NCI-H2029 treated with DMSO at 0.1 percent for 48 hours (cell line): Measurements from ENCODE around the gene B4GALT6.

Source experiments
- DNase-seq: peaks from one replicate; lab custom pipeline; 2025; lab: John Stamatoyannopoulos, UW

Gene B4GALT6

GRCh38 chr18:31631526-31631925, 52.9 kb downstream of the B4GALT6 start:
- no peak for DNase-seq

- no peak for DNase-seq
Measured at GRCh38 chr18:31630549-31630948, 53.8 kb downstream of the B4GALT6 start.

GRCh38 chr18:31626409-31626808, 58.0 kb downstream of the B4GALT6 start:
- DNase-seq = no peak

GRCh38 chr18:31624892-31625640, 59.3 kb downstream of the B4GALT6 start:
- DNase-seq = no peak

GRCh38 chr18:31619291-31619690, 65.1 kb downstream of the B4GALT6 start:
- DNase-seq = no peak

GRCh38 chr18:31618801-31619200, 65.6 kb downstream of the B4GALT6 start:
- DNase-seq = no peak

GRCh38 chr18:31617031-31617717, 67.2 kb downstream of the B4GALT6 start:
- no peak for DNase-seq

- no peak for DNase-seq
Measured at GRCh38 chr18:31616586-31616985, 67.8 kb downstream of the B4GALT6 start.

- DNase-seq = no peak
Measured at GRCh38 chr18:31614044-31614443, 70.3 kb downstream of the B4GALT6 start.

GRCh38 chr18:31612124-31612523, 72.3 kb downstream of the B4GALT6 start:
- no peak for DNase-seq

- DNase-seq = no peak
Measured at GRCh38 chr18:31611511-31611910, 72.9 kb downstream of the B4GALT6 start.

- DNase-seq = no peak
Measured at GRCh38 chr18:31610286-31611205, 73.8 kb downstream of the B4GALT6 start.

GRCh38 chr18:31609886-31610285, 74.5 kb downstream of the B4GALT6 start:
- no peak for DNase-seq

GRCh38 chr18:31607384-31607783, 77.0 kb downstream of the B4GALT6 start:
- no peak for DNase-seq

- no peak for DNase-seq
Measured at GRCh38 chr18:31606265-31606664, 78.1 kb downstream of the B4GALT6 start.

- DNase-seq = no peak
Measured at GRCh38 chr18:31603315-31603714, 81.1 kb downstream of the B4GALT6 start.

GRCh38 chr18:31598021-31598805, 86.2 kb downstream of the B4GALT6 start:
- DNase-seq = no peak

GRCh38 chr18:31596081-31596872, 88.1 kb downstream of the B4GALT6 start:
- DNase-seq = no peak

GRCh38 chr18:31595121-31595771, 89.1 kb downstream of the B4GALT6 start:
- DNase-seq = no peak

- no peak for DNase-seq
Measured at GRCh38 chr18:31592506-31593157, 91.7 kb downstream of the B4GALT6 start.
